ENCODE measurements around the gene LRIG1. TPM values are rescaled to one million over a fixed set of nuclear protein-coding genes. Genes with fewer than 3 reads are reported as not detected.

The LRIG1 gene
- polyA plus RNA-seq, 3 donors from 2014 or later = 4.4 to 9.7 (median 4.7) TPM

- Mint-ChIP-seq H3K27me3 (ENCODE audit: low read depth in 3 of 3) (peaks cover 7 to 11% (median 8%) of the 10 kb centered on the region in 3 donors), H3K4me1 (peaks cover 35 to 45% of the 10 kb centered on the region in 2 donors), H3K4me3 (peak overlapping the region; percentile 89 to 95 (median 90)), H3K9me3 (peaks cover 0 to 2% (median 0%) of the 10 kb centered on the region in 6 donors), H3K36me3 (no peaks in the 10 kb centered on the region), H3K27ac (peak overlapping the region in 4 of 6 donors; percentile 45 to 73 (median 58))
- DNase-seq = peak; percentile 28 to 40 (median 30)
These were observed 794 bp downstream of the LRIG1 start for GRCh38 chr3:66499881-66500575.

GRCh38 chr3:66498687-66499621 is 1.9 kb downstream of the LRIG1 start:
- Mint-ChIP-seq H3K27me3 (ENCODE audit: low read depth in 3 of 3) (peaks cover 8 to 13% (median 11%) of the 10 kb centered on the region in 3 donors), H3K27ac (peak overlapping the region in 4 of 6 donors; percentile 61 to 82 (median 70)), H3K4me1 (peaks cover 38 to 55% of the 10 kb centered on the region in 2 donors)

DNA sequence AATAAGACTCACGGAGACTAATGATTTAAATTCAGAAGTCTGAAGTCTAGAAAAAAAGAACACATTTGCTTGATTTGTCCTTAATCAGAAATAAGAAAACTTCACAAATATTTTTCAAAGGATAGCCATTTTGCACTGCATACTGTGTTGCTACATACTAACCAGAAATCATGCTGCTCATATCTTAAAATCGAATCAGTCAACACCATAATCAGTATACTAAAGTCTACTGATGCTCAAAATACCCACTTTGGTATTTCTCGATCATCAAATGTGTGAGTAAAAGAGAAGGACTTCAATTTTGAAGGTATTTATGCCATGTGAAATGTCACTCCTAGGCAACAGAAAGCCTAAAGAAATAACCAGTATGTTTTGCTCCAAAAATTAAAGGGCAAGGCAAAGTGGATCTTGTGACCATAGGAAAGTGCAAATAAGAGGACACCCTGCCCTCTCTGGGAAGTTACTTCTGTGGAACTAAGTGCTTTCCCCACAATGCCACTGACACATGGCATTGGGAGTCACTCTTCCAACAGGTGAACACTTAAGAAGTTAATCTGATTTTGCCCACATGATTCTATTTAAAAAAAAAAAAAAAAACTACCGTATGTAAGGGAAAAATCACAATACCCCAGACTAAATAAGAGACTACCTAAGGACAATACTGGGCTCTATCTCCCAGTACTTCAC is 2.7 kb downstream of the LRIG1 start:
- Mint-ChIP-seq H3K27ac (no peak overlapping the region), H3K27me3 (ENCODE audit: low read depth in 3 of 3) (peaks cover 8 to 13% (median 11%) of the 10 kb centered on the region in 3 donors), H3K36me3 (no peaks in the 10 kb centered on the region), H3K4me1 (peaks cover 37 to 52% of the 10 kb centered on the region in 2 donors), H3K9me3 (peaks cover 0 to 2% (median 0%) of the 10 kb centered on the region in 6 donors), H3K4me3 (peak overlapping the region; percentile 89 to 95 (median 90))
- no peak for DNase-seq

More at GRCh38 chr3:66498687-66499621, 1.9 kb downstream of the LRIG1 start:
- peak overlapping the region; percentile 89 to 95 (median 90) for H3K4me3 Mint-ChIP-seq
- peaks cover 0 to 2% (median 0%) of the 10 kb centered on the region in 6 donors for H3K9me3 Mint-ChIP-seq
- no peak for DNase-seq
- H3K36me3 Mint-ChIP-seq = no peaks in the 10 kb centered on the region

- Mint-ChIP-seq H3K4me3 (no peak overlapping the region), H3K4me1 (peaks cover 31 to 45% of the 10 kb centered on the region in 2 donors), H3K36me3 (no peaks in the 10 kb centered on the region), H3K9me3 (peaks cover 0 to 2% (median 0%) of the 10 kb centered on the region in 6 donors), H3K27ac (no peak overlapping the region), H3K27me3 (ENCODE audit: low read depth in 3 of 3) (peaks cover 9 to 13% (median 10%) of the 10 kb centered on the region in 3 donors)
- DNase-seq = no peak
These were observed 3.4 kb downstream of the LRIG1 start for GRCh38 chr3:66497288-66497984.

- Mint-ChIP-seq H3K36me3 (peaks cover 0 to 5% (median 0%) of the 10 kb centered on the region in 3 donors), H3K9me3 (peaks cover 0 to 2% (median 0%) of the 10 kb centered on the region in 6 donors), H3K27me3 (ENCODE audit: low read depth in 3 of 3) (peaks cover 9 to 13% (median 10%) of the 10 kb centered on the region in 3 donors), H3K4me3 (no peak overlapping the region), H3K4me1 (peaks cover 28 to 40% of the 10 kb centered on the region in 2 donors), H3K27ac (no peak overlapping the region)
- DNase-seq = no peak
These were observed 4.1 kb downstream of the LRIG1 start for GRCh38 chr3:66496746-66497145.

GRCh38 chr3:66496301-66496700 is 4.5 kb downstream of the LRIG1 start:
- Mint-ChIP-seq H3K9me3 (peaks cover 0 to 2% (median 0%) of the 10 kb centered on the region in 6 donors), H3K4me1 (peaks cover 24 to 35% of the 10 kb centered on the region in 2 donors)

DNA sequence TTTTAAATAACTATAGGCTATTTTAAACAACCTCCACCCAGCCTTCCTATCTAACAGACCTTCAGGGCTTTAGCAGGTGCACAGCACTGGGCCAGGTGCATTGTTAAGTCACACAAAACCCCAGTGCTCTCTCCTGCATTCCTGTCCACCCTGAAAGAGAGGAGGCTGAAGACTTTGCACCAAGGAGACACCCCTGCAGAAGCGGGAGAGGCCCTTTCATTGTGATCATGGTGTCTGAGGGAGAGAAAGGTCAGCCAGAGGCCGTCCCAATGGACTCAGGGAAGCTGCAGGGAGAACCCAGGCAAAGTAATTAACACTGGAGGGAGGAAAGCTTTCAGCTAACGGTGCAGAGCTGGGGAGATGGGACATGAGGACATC is 5.2 kb downstream of the LRIG1 start:
- Mint-ChIP-seq H3K36me3 (peaks cover 0 to 5% (median 0%) of the 10 kb centered on the region in 3 donors), H3K4me1 (peaks cover 21 to 32% of the 10 kb centered on the region in 2 donors)
- DNase-seq = no peak

More at GRCh38 chr3:66496301-66496700, 4.5 kb downstream of the LRIG1 start:
- Mint-ChIP-seq H3K27ac (no peak overlapping the region), H3K27me3 (ENCODE audit: low read depth in 3 of 3) (peaks cover 8 to 13% (median 10%) of the 10 kb centered on the region in 3 donors), H3K36me3 (peaks cover 0 to 5% (median 0%) of the 10 kb centered on the region in 3 donors), H3K4me3 (no peak overlapping the region)
- DNase-seq = no peak

GRCh38 chr3:66494959-66495667 is 5.7 kb downstream of the LRIG1 start:
- Mint-ChIP-seq H3K36me3 (peaks cover 0 to 5% (median 0%) of the 10 kb centered on the region in 3 donors), H3K4me3 (no peak overlapping the region), H3K9me3 (peaks cover 0 to 2% (median 0%) of the 10 kb centered on the region in 6 donors), H3K4me1 (peaks cover 25 to 37% of the 10 kb centered on the region in 2 donors), H3K27me3 (ENCODE audit: low read depth in 3 of 3) (peaks cover 4 to 11% (median 7%) of the 10 kb centered on the region in 3 donors), H3K27ac (no peak overlapping the region)
- DNase-seq = no peak

More for the DNA sequence above, 5.2 kb downstream of the LRIG1 start:
- Mint-ChIP-seq H3K27me3 (ENCODE audit: low read depth in 3 of 3) (peaks cover 4 to 11% (median 7%) of the 10 kb centered on the region in 3 donors), H3K27ac (no peak overlapping the region), H3K9me3 (peaks cover 0 to 2% (median 0%) of the 10 kb centered on the region in 6 donors), H3K4me3 (no peak overlapping the region)

- H3K9me3 Mint-ChIP-seq = no peaks in the 10 kb centered on the region
- H3K27me3 Mint-ChIP-seq (ENCODE audit: low read depth in 3 of 3) = peaks cover 0 to 9% (median 7%) of the 10 kb centered on the region in 3 donors
- no peak overlapping the region for H3K4me3 Mint-ChIP-seq
- H3K36me3 Mint-ChIP-seq = peaks cover 0 to 5% (median 0%) of the 10 kb centered on the region in 3 donors
- no peak overlapping the region for H3K27ac Mint-ChIP-seq
- no peak for DNase-seq
- peaks cover 12 to 29% of the 10 kb centered on the region in 2 donors for H3K4me1 Mint-ChIP-seq
These were observed 7.2 kb downstream of the LRIG1 start for GRCh38 chr3:66493458-66494099.

- peaks cover 0 to 5% (median 0%) of the 10 kb centered on the region in 3 donors for H3K36me3 Mint-ChIP-seq
- H3K27me3 Mint-ChIP-seq (ENCODE audit: low read depth in 3 of 3) = peaks cover 0 to 9% (median 7%) of the 10 kb centered on the region in 3 donors
- H3K9me3 Mint-ChIP-seq = no peaks in the 10 kb centered on the region
- H3K27ac Mint-ChIP-seq = no peak overlapping the region
- H3K4me1 Mint-ChIP-seq = peaks cover 10 to 27% of the 10 kb centered on the region in 2 donors
- no peak for DNase-seq
- no peak overlapping the region for H3K4me3 Mint-ChIP-seq
These were observed 8.2 kb downstream of the LRIG1 start for GRCh38 chr3:66492672-66493071.

- H3K27me3 Mint-ChIP-seq (ENCODE audit: low read depth in 3 of 3) = peaks cover 0 to 9% (median 7%) of the 10 kb centered on the region in 3 donors
- no peak for DNase-seq
- no peak overlapping the region for H3K27ac Mint-ChIP-seq
- H3K36me3 Mint-ChIP-seq = peaks cover 0 to 5% (median 0%) of the 10 kb centered on the region in 3 donors
- H3K4me1 Mint-ChIP-seq = peaks cover 10 to 27% of the 10 kb centered on the region in 2 donors
- H3K9me3 Mint-ChIP-seq = no peaks in the 10 kb centered on the region
- no peak overlapping the region for H3K4me3 Mint-ChIP-seq
These were observed 8.8 kb downstream of the LRIG1 start for GRCh38 chr3:66492071-66492470.

GRCh38 chr3:66490984-66491383 is 9.8 kb downstream of the LRIG1 start:
- Mint-ChIP-seq H3K9me3 (no peaks in the 10 kb centered on the region), H3K4me1 (peaks cover 10 to 27% of the 10 kb centered on the region in 2 donors), H3K4me3 (no peak overlapping the region), H3K27me3 (ENCODE audit: low read depth in 3 of 3) (peaks cover 0 to 9% (median 6%) of the 10 kb centered on the region in 3 donors), H3K27ac (no peak overlapping the region), H3K36me3 (peaks cover 0 to 5% (median 0%) of the 10 kb centered on the region in 3 donors)
- DNase-seq = no peak
